Mucosa of descending colon (tissue), 3 donors: ENCODE results near the gene OR6B2. TPM values are rescaled to one million over a fixed set of nuclear protein-coding genes. Genes with fewer than 3 reads are reported as not detected.
A peak's percentile ranks its signal among the peaks of the same experiment; 100 is the strongest.

ENCODE experiments used
- ATAC-seq: fragments of 200-7000 bp; cut with Tn5 transposase; one replicate; pipeline ENCODE4 v1.9.1; 2020; ENCODE audit warnings: mild to moderate bottlenecking, moderate library complexity
- DNase-seq, 3 donors: peaks; one replicate each; pipeline ENCODE4 v3.0.0-alpha.2; 2020
- H3K36me3 ChIP-seq: fragments of 200-600 bp; one replicate; pipeline ENCODE4 v1.8.0; 2021; ENCODE audit warnings: low read depth, mild to moderate bottlenecking
- H3K4me1 ChIP-seq: fragments of 200-600 bp; one replicate; pipeline ENCODE4 v1.8.0; 2021; ENCODE audit warnings: low read depth, mild to moderate bottlenecking
- H3K4me3 ChIP-seq: fragments of 200-600 bp; one replicate; pipeline ENCODE4 v1.8.0; 2021; ENCODE audit warnings: mild to moderate bottlenecking
- H3K9me3 ChIP-seq: fragments of 200-600 bp; one replicate; pipeline ENCODE4 v1.8.0; 2021; ENCODE audit warnings: mild to moderate bottlenecking
- intact Hi-C, 2 donors: fragments of 100-400 bp; cut with DNase I in 1 of 2; cut with micrococcal nuclease in 1 of 2; formaldehyde crosslinking; loops; one replicate each; pipeline versions ENCODE4 v1.11.0 to v1.11.1; 2022; cut with DNase I, micrococcal nuclease
- total RNA-seq, 3 donors: library from RNA; stranded (reverse); fragmentation: NEBNext Ultra II Directional in 2 of 3; extraction: Animal tissue kit (Norgen Biotek cat#: 25700) in 2 of 3; gene quantifications; one replicate each; pipeline versions ENCODE4 v1.2.1 to v1.2.4, GENCODE V29; 2021 to 2023
- TF ChIP-seq, protein P1 (sequence below): fragments of 200-600 bp; IDR thresholded peaks from one replicate; pipeline ENCODE4 v1.8.0; 2022; ENCODE audit warnings: antibody characterized with exemption, mild to moderate bottlenecking
- donor health status: DM: no; HTN: no; CAD: no; lungs with moderate emphysema.
- donor health status: DM: no; HTN: no; CAD: no.
- donor health status: DM: no; HTN: yes; CAD: no.

Gene OR6B2
- total RNA-seq, 3 donors from 2014 or later = not detected

DNA sequence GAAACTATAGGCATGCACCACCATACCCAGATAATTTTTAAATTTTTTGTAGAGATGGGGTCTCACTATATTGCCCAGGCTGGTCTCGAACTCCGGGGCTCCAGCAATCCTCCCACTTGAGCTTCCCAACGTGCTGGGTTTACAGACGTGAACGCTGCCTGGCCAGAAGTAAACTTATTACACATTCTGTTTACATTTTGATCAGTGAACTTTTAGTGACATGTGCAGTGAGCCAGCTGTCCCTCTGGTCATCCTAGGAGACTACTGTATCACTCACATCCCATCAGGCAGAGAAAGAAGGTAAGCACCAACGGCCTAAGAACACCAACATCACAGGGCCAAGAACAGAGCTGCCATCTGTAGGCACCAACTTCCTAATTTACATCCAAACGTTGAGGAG is 27.2 kb downstream of the OR6B2 start:
- peaks cover 9% of the 10 kb centered on the region for H3K4me1 ChIP-seq
- H3K36me3 ChIP-seq = peaks cover 4% of the 10 kb centered on the region
- H3K9me3 ChIP-seq = no peaks in the 10 kb centered on the region
- no peak overlapping the region for H3K4me3 ChIP-seq
- DNase-seq = no peak
- intact Hi-C loops = no loop called here
- TF ChIP-seq, protein P1, sequence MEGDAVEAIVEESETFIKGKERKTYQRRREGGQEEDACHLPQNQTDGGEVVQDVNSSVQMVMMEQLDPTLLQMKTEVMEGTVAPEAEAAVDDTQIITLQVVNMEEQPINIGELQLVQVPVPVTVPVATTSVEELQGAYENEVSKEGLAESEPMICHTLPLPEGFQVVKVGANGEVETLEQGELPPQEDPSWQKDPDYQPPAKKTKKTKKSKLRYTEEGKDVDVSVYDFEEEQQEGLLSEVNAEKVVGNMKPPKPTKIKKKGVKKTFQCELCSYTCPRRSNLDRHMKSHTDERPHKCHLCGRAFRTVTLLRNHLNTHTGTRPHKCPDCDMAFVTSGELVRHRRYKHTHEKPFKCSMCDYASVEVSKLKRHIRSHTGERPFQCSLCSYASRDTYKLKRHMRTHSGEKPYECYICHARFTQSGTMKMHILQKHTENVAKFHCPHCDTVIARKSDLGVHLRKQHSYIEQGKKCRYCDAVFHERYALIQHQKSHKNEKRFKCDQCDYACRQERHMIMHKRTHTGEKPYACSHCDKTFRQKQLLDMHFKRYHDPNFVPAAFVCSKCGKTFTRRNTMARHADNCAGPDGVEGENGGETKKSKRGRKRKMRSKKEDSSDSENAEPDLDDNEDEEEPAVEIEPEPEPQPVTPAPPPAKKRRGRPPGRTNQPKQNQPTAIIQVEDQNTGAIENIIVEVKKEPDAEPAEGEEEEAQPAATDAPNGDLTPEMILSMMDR = no peak
- ATAC-seq = no peak

DNA sequence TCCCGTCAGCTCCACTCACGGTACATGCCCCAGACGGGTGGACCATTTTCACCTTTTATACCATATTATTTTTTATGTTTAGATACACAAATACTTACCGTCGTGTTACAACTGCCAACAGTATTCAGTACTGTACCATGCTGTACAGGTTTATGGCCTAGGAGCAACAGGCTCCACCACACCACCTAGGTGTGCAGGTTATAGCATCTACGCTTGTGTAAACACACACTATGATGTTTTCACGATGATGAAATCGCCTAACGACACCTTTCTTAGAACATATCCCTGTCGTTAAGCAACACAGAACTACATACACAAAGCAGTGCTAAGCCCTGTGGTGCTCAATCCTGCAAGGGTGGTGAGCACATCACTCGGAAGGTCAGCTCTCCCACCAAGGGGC is 29.6 kb downstream of the OR6B2 start:
- TF ChIP-seq, protein P1 = no peak
- intact Hi-C loops = no loop called here
- DNase-seq (peak in 1 of 3 donors; percentile 53), ATAC-seq (peak; percentile 91)
- Histone ChIP-seq H3K36me3 (peaks cover 4% of the 10 kb centered on the region), H3K4me3 (no peak overlapping the region), H3K4me1 (peaks cover 16% of the 10 kb centered on the region), H3K9me3 (no peaks in the 10 kb centered on the region)

DNA sequence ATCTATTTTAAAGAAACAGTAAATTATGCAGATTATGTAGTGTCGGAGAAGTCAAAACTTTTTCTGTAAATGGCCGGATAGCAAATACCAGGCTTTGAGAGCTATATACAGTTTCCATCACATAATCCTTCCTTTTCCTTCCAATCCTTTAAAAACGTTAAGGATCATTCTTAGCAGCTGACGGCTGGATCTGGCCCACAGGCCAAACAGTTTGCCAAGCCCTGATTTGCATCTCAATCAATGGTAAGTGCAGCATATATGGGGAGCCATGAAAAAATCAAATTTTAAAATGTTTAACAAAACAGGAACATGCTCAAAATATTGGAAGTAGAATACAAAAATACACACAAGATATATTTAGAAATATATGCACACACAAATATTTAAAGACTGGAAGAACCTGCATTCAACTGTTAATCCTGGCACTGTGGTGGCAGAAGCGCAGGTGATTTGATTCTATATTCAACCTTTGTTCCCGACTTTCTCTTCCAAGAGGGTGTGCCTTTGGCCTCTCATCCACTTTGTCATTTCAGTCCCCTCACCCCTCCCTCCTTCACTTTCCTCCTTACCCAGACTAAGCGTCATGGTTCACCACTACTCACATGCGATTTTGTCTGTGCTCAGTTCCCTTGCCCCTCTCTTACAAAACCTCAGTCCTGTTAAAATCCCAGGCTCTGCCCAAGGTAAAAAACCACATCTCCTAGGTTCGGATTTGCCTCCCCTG is 32.4 kb downstream of the OR6B2 start:
- H3K36me3 ChIP-seq = peaks cover 4% of the 10 kb centered on the region
- no peak overlapping the region for H3K4me3 ChIP-seq
- TF ChIP-seq, protein P1 = no peak
- ATAC-seq (peak; percentile 87), DNase-seq (peak in 1 of 3 donors; percentile 67)
- H3K4me1 ChIP-seq = peaks cover 16% of the 10 kb centered on the region
- no peaks in the 10 kb centered on the region for H3K9me3 ChIP-seq
- intact Hi-C loops = no loop called here

DNA sequence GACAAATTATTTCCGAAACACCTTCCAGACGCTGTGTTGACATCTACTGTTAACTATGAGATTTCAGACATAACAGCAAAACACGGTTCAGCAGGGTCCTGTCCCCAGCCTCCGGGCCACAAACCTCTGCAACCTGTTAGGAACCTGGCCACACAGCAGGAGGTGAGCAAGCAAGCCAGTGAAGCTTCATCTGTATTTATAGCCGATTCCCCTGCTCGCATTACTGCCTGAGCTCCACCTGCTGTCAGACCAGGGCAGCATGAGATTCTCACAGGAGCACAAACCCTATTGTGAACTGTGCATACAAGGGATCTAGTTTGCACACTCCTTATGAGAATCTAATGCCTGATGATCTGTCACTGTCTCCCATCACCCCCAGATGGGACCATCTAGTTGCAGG is 36.1 kb downstream of the OR6B2 start:
- Histone ChIP-seq H3K4me1 (peaks cover 13% of the 10 kb centered on the region), H3K36me3 (peaks cover 8% of the 10 kb centered on the region), H3K4me3 (no peak overlapping the region), H3K9me3 (no peaks in the 10 kb centered on the region)
- DNase-seq (no peak), ATAC-seq (no peak)
- TF ChIP-seq, protein P1 = no peak
- intact Hi-C loops = no loop called here

DNA sequence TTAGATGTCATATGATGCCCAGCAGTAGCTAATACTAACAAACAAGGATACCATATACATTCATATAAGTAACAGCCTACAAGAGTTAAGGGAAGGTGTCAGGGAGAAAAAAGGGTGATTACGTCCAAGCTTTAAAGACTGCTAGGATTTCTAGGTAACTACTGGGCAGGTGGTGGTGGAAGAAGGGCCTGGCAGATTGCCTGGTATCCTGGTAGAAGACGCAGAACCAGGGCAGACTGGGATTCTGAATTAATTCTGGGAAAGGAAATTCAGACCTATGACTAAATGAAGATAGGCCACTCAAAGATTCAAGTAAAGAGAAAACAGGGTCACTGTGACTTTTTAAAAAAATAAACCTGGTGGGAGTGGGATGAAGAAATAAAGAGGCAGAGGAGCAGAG is 36.9 kb downstream of the OR6B2 start:
- peaks cover 8% of the 10 kb centered on the region for H3K36me3 ChIP-seq
- no peak for ATAC-seq
- no peaks in the 10 kb centered on the region for H3K9me3 ChIP-seq
- peaks cover 9% of the 10 kb centered on the region for H3K4me1 ChIP-seq
- no peak for DNase-seq
- TF ChIP-seq, protein P1 = no peak
- no peak overlapping the region for H3K4me3 ChIP-seq
- intact Hi-C loops = no loop called here
